HUES6 (cell line): ENCODE measurements around the gene FAM78A.

Experiments used
- H3K27ac ChIP-seq: 2 replicates; pipeline ENCODE4 v1.7.0; 2013; ENCODE audit warnings: low read depth, mild to moderate bottlenecking, low read length, inconsistent platforms
- H3K27me3 ChIP-seq: 2 replicates; pipeline ENCODE4 v1.6.1; 2013; ENCODE audit warnings: low read length; ENCODE audit not compliant: control insufficient read depth, insufficient read depth
- H3K36me3 ChIP-seq: 2 replicates; pipeline ENCODE4 v1.6.1; 2013; ENCODE audit warnings: low read length; ENCODE audit not compliant: control insufficient read depth, insufficient read depth
- H3K4me1 ChIP-seq: 2 replicates; pipeline ENCODE4 v1.6.1; 2013; ENCODE audit warnings: low read length; ENCODE audit not compliant: control insufficient read depth, insufficient read depth
- H3K4me3 ChIP-seq: 2 replicates; pipeline ENCODE4 v1.5.1; 2013; ENCODE audit warnings: low read depth, low read length
- H3K9ac ChIP-seq: one replicate; pipeline ENCODE4 v1.6.1; 2013; ENCODE audit warnings: mild to moderate bottlenecking, low read length
- H3K9me3 ChIP-seq: 2 replicates; pipeline ENCODE4 v1.6.1; 2013; ENCODE audit warnings: low read depth, low read length; ENCODE audit not compliant: control insufficient read depth, insufficient read depth

Gene FAM78A

DNA sequence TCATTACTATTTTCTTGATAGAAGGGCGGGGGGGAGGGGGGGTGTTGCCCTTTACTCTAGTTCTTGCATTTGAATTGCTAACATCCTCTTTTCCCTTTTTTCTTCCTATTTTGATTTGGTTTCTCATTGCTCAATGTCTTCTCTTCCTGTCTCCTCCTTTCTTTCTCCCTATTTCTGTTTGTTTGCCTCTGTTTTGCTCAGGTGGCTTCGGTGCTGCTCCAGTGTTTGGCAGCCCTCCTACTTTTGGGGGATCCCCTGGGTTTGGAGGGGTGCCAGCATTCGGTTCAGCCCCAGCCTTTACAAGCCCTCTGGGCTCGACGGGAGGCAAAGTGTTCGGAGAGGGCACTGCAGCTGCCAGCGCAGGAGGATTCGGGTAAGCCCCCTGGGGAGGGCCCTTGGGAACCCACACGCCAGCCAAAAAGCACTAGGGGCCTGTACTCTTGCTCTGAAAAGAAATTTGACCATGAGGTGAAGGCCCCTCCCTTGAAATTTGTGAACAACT, 48.3 kb downstream of the FAM78A start:
- Histone ChIP-seq H3K4me3 (peak overlapping the region; percentile 37; the same call in 1 of the 2 replicates), H3K36me3 (peaks cover 36% of the 10 kb centered on the region), H3K27ac (peak overlapping the region; percentile 63; the same call in 1 of the 2 replicates), H3K4me1 (peaks cover 25% of the 10 kb centered on the region), H3K9ac (no peak overlapping the region), H3K9me3 (no peaks in the 10 kb centered on the region), H3K27me3 (no peaks in the 10 kb centered on the region)

DNA sequence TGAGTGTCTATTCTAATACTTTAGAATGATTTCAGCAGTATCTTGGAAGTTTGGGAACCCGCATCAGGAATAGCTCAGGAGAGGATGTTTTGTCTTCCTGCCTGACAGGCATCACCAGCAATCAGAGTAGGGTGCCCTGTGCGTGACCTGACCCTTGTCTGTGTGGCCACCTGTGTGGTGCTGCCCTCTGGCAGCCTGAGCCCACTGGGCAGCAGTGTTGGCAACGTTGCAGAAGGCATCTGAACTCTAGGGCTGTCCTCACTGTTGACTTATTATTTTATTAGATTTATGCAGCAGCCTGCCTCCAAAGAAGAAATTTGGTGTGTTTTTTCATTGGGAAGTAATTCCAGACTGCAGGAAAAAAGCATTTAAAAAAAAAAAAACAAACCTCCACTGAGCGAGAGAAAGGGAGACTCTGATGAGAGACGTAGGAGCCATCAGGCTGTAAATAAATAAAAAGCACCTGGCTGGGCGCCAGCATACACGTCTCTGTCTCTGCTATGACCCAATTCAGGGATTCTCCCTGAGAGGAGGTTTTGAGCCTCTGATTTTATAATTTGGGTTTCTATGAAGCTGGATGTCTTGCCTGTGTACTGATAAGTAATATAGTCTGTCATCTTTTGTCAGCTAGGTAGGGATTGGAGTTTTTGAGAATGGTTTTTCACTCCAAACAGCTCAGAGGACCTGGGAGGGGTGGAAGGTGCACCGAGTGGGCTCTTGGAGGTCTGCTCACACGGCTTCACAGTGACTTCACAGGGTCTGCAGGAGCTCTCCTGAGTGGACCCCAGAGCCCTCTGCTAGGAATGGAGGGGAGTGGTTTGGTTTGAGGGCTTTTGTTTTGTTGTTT, 49.0 kb downstream of the FAM78A start:
- 0 out of 2 replicates have a peak overlapping the region, but pooled peaks have one; percentile 7 for H3K4me3 ChIP-seq
- H3K36me3 ChIP-seq = peaks cover 32% of the 10 kb centered on the region
- H3K27ac ChIP-seq = peak overlapping the region; percentile 54; the same call in 1 of the 2 replicates
- no peaks in the 10 kb centered on the region for H3K27me3 ChIP-seq
- H3K9me3 ChIP-seq = no peaks in the 10 kb centered on the region
- H3K9ac ChIP-seq = no peak overlapping the region
- H3K4me1 ChIP-seq = peaks cover 25% of the 10 kb centered on the region

DNA sequence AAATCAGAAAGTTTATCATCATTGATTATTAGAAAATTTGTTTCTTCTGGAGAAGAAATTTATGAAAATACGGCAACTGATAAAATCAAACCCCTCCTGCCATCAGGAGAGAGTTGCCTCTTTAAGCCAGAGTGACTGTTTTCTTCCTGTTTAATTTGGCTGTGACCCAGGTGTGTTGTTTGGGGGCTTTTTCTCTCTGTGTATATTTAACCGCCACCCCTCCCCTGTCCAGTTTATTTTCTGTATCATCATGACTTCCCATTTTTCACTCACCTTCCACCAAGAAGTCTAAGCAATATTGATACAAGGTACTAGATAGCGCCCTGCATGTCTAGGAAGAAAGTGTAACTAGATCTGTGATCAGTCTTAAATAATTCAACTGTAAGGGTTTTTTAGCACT, 50.1 kb downstream of the FAM78A start:
- Histone ChIP-seq H3K4me3 (no peak overlapping the region), H3K27me3 (no peaks in the 10 kb centered on the region), H3K36me3 (peaks cover 21% of the 10 kb centered on the region), H3K27ac (no peak overlapping the region), H3K4me1 (peaks cover 25% of the 10 kb centered on the region), H3K9me3 (no peaks in the 10 kb centered on the region), H3K9ac (no peak overlapping the region)

DNA sequence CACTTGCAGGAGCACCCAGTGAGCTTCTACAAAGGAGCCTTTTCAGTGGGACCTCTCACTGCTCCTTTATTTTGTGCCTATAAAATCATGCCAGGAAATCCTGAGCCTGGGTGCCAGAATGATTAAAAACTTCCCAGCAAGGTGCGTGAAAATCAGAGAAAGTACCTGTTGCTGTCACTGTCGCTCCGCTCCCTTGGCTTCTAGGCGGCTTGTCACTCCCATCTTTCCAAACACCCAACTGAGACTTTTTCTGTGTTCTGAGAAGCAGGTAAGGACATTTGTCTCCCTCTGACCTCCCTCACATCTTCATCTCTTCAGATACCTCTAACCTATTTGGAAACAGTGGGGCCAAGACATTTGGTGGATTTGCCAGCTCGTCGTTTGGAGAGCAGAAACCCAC, 53.9 kb downstream of the FAM78A start:
- Histone ChIP-seq H3K4me3 (no peak overlapping the region), H3K27me3 (no peaks in the 10 kb centered on the region), H3K9me3 (no peaks in the 10 kb centered on the region), H3K27ac (no peak overlapping the region), H3K36me3 (peaks cover 19% of the 10 kb centered on the region), H3K9ac (no peak overlapping the region), H3K4me1 (peaks cover 26% of the 10 kb centered on the region)

DNA sequence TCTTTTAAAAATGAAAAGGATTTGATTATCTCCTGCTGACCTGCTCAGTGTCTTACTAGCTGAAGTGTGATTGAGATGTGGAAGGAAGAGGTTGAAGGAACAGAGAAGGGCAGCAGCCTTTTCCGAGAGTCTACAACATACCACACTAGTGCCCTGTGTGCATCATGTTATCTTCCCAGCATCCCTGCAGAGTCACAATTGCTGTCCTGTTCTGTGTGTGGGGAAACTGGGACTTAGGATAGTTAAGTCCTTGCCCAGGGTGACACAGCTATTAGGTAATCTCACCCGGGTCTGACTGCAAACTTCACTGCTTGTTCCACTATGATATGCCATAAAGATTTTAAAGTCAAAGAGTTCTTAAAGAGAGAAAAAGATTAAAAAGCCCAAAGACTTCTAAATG, 55.8 kb downstream of the FAM78A start:
- Histone ChIP-seq H3K9me3 (no peaks in the 10 kb centered on the region), H3K9ac (no peak overlapping the region), H3K4me3 (no peak overlapping the region), H3K4me1 (peaks cover 18% of the 10 kb centered on the region), H3K36me3 (peaks cover 27% of the 10 kb centered on the region), H3K27me3 (no peaks in the 10 kb centered on the region), H3K27ac (no peak overlapping the region)

DNA sequence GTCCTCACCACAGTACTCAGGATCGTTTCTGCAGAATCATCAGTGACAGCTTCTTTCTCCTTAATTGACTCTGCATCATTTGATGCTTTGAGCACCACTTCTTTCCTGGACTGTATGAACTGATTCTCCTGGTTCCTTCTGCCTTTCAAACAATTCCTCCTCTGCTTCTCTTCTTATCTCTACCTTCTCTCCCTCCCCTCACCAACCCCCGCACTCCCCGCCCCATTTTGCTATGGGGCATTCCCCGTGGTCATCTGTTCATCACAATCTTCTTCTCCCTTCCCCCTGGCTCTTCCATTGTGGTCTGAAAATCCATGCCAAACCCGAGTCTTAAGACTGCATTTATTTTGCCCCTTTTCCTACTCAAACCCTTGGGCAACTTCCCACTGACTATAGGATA, 57.9 kb downstream of the FAM78A start:
- no peaks in the 10 kb centered on the region for H3K9me3 ChIP-seq
- H3K4me3 ChIP-seq = no peak overlapping the region
- H3K4me1 ChIP-seq = peaks cover 18% of the 10 kb centered on the region
- no peaks in the 10 kb centered on the region for H3K27me3 ChIP-seq
- H3K9ac ChIP-seq = no peak overlapping the region
- H3K36me3 ChIP-seq = peaks cover 26% of the 10 kb centered on the region
- H3K27ac ChIP-seq = no peak overlapping the region

DNA sequence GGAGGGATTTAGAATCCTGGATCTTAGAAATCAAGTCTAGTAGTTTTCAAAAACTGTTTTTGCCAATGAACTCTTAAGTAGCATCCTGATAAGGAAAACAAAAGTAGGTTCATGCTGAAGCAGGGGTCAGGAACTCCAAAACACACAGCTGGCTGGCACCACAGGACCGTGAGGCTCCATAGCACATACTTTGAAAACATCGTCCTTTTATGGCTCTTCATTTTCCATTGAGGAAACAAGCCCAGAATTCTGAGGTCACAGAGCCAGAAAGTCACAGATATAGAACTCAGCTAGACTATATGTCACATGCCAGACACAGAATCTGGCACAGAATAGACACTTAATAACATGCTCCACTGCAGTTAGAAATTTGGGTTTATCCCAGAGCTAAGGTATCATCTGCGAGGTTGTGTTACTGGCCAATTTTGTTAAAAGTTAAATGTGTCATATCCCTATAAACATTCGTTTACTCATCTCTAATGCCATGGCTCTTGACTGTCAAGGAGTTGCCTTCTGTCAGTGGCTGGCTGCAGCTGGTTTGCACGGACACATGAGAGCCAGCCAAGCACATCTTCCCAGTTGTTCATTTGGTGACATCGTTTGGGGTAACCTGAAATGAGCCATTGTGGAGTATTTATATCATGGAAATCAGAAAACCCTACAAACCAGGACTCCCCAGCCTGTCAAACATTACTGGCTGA, 58.8 kb downstream of the FAM78A start:
- Histone ChIP-seq H3K27ac (no peak overlapping the region), H3K4me1 (peaks cover 18% of the 10 kb centered on the region), H3K4me3 (no peak overlapping the region), H3K27me3 (no peaks in the 10 kb centered on the region), H3K36me3 (peaks cover 29% of the 10 kb centered on the region), H3K9me3 (peaks cover 4% of the 10 kb centered on the region; the same call in 1 of the 2 replicates), H3K9ac (no peak overlapping the region)

DNA sequence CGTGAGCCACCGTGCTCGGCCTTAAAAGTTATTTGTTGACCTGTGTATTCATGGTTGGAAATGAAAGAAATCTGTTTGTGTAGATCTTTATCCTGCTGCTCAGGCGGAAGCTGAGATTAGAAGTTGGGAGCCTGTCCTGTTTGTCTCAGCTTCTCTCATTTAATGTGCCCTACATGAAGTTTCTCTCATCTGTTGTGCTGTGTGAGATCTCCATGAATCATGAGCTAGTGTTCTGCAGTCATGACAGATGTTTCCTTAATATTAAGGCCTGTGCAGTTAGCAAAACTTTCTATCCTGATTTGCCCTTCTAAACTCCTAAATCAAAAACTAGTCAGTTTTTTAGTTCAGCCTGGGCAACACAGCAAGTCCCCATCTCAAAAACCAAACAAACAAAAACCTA, 59.5 kb downstream of the FAM78A start:
- H3K27ac ChIP-seq = no peak overlapping the region

DNA sequence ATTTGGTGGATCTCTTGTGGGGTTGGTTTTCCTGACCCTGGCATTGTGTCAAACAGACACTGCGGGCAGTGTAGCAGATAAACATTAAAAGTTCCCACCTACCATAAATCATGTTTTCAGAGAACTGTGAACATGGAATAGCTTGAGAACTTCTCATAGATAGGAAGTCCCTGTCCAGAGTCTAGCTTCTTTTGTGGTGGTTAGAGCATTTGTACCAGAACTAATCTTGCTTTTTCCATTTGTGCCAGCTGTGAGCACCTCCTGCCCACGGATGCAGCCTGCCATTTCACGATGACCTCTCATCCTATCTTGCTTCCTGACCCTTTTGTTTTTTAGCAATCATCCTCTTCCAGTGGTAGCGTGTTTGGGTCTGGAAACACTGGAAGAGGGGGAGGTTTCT, 61.4 kb downstream of the FAM78A start:
- H3K27me3 ChIP-seq = no peaks in the 10 kb centered on the region
- no peak overlapping the region for H3K9ac ChIP-seq
- H3K36me3 ChIP-seq = peaks cover 45% of the 10 kb centered on the region

More for the DNA sequence above, 59.5 kb downstream of the FAM78A start:
- Histone ChIP-seq H3K4me1 (peaks cover 18% of the 10 kb centered on the region), H3K36me3 (peaks cover 31% of the 10 kb centered on the region), H3K4me3 (no peak overlapping the region), H3K27me3 (no peaks in the 10 kb centered on the region), H3K9me3 (peaks cover 11% of the 10 kb centered on the region; the same call in 1 of the 2 replicates), H3K9ac (no peak overlapping the region)

DNA sequence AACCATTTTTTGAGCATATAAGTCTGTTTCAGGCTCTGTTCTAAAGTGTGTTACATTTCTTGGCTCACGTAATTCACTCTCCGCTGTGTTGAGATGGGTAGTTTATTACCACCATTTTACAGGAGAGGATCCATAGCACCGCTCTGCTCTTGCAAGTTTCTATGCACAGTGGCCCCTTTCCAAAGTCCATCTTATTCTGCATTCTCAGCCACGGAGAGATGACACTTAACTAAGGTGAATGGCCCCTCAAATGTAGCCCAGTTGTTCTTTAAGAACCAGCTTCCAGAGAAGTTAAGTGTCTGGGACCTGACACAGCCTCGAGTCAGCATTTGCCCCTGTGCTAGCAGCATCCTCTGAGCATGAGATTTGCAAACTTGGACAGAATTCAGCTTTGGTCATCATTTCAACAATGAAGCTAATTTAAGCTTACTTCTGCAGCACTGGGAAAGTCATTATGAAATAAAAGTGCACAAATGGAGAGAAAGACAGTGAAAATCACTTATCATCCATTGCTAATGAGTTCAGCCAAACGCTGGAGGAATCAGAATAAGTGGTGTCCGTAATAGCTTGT, 61.9 kb downstream of the FAM78A start:
- no peak overlapping the region for H3K4me3 ChIP-seq
- no peak overlapping the region for H3K9ac ChIP-seq
- peaks cover 48% of the 10 kb centered on the region for H3K36me3 ChIP-seq
- H3K27me3 ChIP-seq = no peaks in the 10 kb centered on the region
- H3K27ac ChIP-seq = no peak overlapping the region
- H3K4me1 ChIP-seq = peaks cover 4% of the 10 kb centered on the region; the same call in 1 of the 2 replicates
- H3K9me3 ChIP-seq = peaks cover 21% of the 10 kb centered on the region; the same call in 1 of the 2 replicates

More for the DNA sequence above, 61.4 kb downstream of the FAM78A start:
- no peak overlapping the region for H3K4me3 ChIP-seq
- H3K9me3 ChIP-seq = peaks cover 21% of the 10 kb centered on the region; the same call in 1 of the 2 replicates
- no peak overlapping the region for H3K27ac ChIP-seq
- peaks cover 5% of the 10 kb centered on the region for H3K4me1 ChIP-seq
